NCI-H2196 (cell line): ENCODE results near the gene GARIN5A.
"Not testable (repeated sequence)": the region's sequence is repeated elsewhere in the genome, so short reads cannot be mapped to it uniquely, and the experiment has no call there.

Experiments
- DNase-seq: peaks from one replicate; lab custom pipeline; 2025; ENCODE audit not compliant: unreplicated experiment; lab: John Stamatoyannopoulos, UW

Gene GARIN5A

GRCh38 chr19:50465986-50466705, 10.5 kb downstream of the GARIN5A start:
- peak; percentile 76 for DNase-seq

DNA sequence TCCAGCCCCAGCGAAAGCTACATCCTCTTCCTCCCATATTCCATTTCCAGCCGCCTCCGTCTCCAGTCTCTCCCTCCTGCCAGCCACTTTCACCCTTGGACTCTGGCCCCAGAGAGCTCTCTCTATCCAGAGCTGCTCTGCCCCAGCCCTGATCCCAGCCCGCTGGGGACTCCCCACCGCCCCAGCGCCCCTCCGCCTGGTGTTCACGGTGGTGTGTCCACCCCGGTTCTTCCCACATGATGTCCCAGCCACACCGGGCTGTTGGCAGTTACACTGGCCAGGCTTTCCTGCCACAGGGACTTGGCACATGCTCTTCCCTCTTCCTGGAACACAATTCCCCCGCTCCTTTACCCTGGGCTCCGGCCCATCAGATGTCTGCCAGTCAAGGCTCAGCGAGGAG, 11.6 kb downstream of the GARIN5A start:
- no peak for DNase-seq

DNA sequence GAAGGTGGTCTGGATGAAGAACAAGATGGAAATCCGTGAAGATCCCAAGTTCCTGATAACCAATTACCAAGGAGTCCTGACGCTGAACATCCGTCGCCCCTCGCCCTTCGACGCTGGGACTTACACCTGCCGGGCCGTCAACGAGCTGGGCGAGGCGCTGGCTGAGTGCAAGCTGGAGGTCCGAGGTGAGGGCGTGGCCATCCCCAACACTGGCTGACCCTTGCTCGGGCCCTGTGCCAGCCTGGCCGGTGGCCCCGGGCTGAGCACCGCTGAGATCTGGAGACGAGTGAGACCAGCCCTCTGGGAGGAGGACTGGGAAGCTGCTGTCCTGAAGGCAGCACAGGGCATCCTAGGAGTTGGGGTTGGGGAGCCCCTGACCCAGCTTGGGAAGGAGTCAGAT, 12.3 kb downstream of the GARIN5A start:
- no peak for DNase-seq

- DNase-seq = no peak
Measured at GRCh38 chr19:50462970-50463369, 13.7 kb downstream of the GARIN5A start.

DNA sequence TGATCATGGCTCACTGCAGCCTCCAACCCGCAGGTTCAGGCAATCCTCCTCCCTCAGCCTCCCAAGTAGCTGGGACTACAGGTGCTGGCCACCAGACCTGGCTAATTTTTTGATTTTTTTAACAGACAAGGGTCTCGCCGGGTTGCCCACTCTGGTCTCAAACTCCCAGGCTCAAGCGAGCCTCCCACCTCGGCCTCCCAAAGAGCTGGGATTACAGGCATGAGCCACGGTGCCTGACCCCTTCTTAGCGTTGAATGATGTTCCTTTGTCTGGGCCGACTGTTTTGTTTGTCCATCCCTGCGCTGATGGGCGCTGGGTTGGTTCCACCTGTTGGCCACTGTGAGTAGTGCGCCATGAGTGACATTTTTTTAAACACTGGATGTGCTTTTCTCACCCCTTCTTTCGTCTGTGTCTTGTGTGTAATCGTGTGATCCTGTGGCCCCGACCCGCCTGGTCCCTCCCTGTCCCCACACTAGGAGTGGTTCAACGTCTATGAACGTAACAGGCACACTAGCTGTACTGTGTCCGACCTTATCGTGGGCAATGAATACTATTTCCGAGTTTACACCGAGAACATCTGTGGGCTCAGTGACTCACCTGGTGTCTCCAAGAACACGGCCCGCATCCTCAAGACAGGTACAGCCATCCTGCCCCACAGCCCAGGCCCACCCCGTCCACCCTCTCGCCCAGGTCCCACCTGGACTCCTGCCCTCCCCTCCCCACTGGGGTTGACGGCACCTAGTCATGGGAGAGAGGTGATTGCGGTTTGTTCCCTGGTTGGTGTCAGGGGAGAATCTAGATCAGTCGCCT, 15.4 kb downstream of the GARIN5A start:
- peak; percentile 68 for DNase-seq

- DNase-seq = no peak
Measured at GRCh38 chr19:50460161-50460765, 16.4 kb downstream of the GARIN5A start.

DNA sequence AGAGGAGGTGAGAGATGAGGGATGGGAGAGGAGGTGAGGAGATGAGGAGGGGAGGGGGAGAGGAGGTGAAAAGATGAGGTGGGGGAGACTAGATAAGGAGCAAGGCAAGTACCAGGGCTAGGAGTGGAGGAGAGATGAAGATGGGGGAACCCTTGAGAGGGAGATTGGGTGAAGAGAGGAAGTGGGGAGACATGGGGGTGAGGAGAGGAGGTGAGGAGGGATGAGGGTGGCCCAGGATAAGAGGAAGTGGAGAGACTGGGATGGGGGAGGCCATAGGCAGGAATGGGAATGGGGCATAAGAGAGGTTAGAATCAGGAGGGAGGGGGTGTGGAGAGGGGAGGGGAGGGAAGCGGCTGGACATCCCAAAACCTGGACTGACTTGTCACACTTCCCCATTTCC, 17.0 kb downstream of the GARIN5A start:
- DNase-seq = no peak

- DNase-seq = no peak
Measured at GRCh38 chr19:50459067-50459456, 17.6 kb downstream of the GARIN5A start.

DNA sequence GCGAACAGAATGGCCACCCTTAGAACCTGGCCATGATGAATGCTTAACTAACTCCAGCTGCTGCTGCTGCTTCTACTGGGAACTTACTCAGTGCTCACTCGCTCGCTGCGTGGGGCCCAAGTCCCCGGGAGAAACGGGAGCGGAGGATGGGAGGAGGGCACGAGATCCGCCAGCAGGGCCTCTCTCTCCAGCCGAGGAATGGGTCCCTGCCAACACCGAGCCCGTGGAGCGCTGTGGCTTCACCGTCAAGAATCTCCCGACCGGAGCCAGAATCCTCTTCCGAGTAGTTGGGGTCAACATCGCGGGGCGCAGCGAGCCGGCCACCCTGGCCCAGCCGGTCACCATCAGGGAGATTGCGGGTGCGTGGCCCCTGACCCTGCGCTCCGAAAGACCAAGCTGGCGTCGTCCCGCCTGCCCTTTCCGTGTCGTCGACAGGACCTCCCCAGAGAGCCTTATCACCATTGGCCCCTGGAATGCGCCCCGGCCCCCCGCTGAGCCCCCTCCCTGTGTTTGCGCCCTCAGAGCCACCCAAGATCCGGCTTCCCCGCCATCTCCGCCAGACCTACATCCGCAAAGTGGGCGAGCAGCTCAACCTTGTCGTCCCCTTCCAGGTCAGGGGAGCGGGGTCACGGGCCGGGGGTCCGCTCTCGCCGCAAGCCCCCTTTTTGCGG, 18.1 kb downstream of the GARIN5A start:
- no peak for DNase-seq

DNA sequence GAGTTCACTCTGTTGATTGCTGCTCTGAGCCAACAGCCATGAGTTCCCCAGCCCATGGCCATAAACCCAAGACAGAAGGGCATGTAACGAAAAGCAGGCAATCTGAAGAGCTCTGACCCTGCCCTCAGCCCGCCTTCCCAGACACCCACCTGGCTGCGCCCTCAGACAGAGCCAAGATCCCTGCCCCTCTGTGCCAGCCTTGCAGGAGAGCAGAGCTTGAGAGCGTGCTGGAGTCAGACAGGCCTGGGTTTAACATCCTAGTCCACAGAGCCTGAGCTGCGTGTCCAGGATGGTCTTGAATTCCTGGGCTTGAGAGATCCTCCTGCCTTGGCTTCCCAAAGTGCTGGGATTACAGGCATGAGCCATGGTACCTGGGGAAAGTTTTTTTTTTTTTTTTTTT, 19.3 kb downstream of the GARIN5A start:
- DNase-seq = no peak

GRCh38 chr19:50455992-50456391, 20.7 kb downstream of the GARIN5A start:
- DNase-seq = no peak

GRCh38 chr19:50453243-50453642, 23.4 kb downstream of the GARIN5A start:
- DNase-seq = no peak

GRCh38 chr19:50451223-50451534, 25.5 kb downstream of the GARIN5A start:
- no peak for DNase-seq

GRCh38 chr19:50450369-50451222, 26.1 kb downstream of the GARIN5A start:
- DNase-seq = no peak

- DNase-seq = peak; percentile 43
Measured at GRCh38 chr19:50449236-50449899, 27.3 kb downstream of the GARIN5A start.

GRCh38 chr19:50447750-50448149, 28.9 kb downstream of the GARIN5A start:
- DNase-seq = no peak

- no peak for DNase-seq
Measured at GRCh38 chr19:50447053-50447452, 29.6 kb downstream of the GARIN5A start.

- DNase-seq = no peak
Measured at GRCh38 chr19:50444059-50444458, 32.6 kb downstream of the GARIN5A start.

DNA sequence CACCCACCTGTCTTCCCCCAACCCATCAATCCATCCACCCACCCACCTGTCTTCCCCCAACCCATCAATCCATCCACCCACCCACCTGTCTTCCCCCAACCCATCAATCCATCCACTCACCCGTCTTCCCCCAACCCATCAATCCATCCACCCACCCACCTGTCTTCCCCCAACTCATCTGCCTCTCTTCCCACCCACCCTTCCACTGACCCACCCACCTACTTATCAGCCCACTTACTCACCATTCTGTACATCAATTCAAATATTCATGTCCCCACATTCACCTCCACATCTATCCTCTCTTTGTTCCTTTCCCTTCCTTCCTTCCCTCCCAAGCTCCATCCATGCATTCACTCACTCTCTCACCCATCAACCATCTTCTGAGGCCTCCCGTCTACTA, 37.5 kb downstream of the GARIN5A start:
- not testable (repeated sequence) for DNase-seq

GRCh38 chr19:50437862-50438449, 38.7 kb downstream of the GARIN5A start:
- DNase-seq = no peak
